ENCODE results near the gene INAVA. TPM values are rescaled to one million over a fixed set of nuclear protein-coding genes. Genes with fewer than 3 reads are reported as not detected.

INAVA gene

Small RNA genes lying within 50 kb of the gene (small RNA-seq; reads per million reads assigned to genes)
- not detected for gene RNU6-704P (ENCODE audit: low read depth)
